HG03280 (cell line): ENCODE data around the gene HERC2.
"Not testable (repeated sequence)": the region's sequence is repeated elsewhere in the genome, so short reads cannot be mapped to it uniquely, and the experiment has no call there.

Source experiments
- ATAC-seq: cut with Tn5 transposase; IDR thresholded peaks from one replicate; pipeline ENCODE4 v1.9.1; 2021; ENCODE audit warnings: mild to moderate bottlenecking, moderate library complexity; ENCODE audit not compliant: unreplicated experiment

The HERC2 gene

DNA sequence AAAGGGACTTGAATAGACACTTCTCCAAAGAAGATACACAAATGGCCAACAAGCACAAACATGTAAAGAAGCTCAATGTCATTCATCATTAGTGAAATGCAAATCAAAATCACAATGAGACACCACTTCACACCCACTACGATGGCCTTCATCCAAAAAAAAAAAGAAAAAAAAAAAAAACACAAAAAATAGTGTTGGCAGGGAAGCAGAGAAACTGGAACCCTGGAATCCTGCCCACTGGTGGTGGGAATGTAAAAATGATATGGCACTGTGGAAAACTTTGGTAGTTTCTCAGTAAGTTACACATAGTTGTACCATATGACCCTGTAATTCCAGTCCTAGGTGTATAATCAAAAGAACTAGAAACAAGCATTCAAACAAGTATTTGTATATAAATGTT lies 94.7 kb downstream of the HERC2 start:
- not testable (repeated sequence) for ATAC-seq

DNA sequence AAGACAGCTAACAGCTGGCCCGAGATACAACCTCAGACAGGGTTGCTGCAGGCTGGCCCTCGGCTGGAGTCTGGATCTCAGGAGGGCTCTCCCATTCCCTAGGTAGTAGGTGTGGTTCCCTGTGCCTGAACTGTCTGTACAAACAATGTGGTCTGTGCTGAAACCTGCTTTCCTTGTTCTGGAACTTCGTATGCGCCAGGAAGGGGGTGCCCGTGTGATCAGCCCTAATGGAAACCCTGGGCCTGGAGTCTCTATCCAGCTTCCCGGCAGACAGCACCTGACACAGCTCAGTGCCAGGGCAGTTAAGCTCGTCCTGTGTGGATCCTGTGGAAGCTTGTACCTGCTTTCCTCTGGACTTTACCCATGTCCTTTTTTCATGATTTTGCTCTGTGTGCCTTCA lies 99.4 kb downstream of the HERC2 start:
- ATAC-seq: not testable (repeated sequence)

DNA sequence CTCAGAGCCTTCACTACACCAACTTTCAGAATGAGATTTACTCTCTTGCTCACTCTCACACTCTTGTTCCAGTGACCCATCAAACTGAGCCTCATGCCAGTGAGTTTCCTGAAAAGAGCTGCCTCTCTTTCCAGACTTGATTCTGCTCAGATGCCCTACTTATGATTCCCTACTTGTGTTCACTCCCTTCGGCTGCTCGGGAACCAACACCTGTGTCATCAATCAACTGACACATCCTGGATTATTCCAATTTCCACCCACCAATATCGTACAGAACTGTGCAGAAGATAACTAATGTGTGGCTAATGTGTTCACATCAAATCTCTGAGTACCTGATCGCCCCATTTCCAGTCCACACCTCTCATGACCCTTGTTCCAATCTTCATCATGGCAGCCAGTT lies 100.3 kb downstream of the HERC2 start:
- ATAC-seq: not testable (repeated sequence)

DNA sequence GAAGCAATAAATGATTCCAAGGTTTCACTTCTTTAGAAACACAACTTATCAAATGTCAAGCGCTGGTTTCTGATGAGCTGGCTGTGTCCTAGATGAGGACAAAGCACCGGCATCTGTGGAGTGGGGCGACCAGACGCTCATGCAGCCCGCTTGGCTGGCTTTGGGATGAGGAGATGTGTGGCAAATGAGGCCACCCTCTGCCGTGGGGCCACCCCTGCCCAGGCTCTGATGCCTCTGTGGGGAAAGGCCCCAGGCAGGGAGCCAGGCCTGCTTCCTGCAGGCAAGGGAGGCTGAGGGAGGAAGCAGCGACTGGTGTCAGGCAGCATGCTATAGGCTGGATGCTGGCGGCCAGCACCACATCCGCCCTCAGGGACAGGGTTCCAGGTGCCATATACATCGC lies 102.9 kb downstream of the HERC2 start:
- ATAC-seq: no peak

DNA sequence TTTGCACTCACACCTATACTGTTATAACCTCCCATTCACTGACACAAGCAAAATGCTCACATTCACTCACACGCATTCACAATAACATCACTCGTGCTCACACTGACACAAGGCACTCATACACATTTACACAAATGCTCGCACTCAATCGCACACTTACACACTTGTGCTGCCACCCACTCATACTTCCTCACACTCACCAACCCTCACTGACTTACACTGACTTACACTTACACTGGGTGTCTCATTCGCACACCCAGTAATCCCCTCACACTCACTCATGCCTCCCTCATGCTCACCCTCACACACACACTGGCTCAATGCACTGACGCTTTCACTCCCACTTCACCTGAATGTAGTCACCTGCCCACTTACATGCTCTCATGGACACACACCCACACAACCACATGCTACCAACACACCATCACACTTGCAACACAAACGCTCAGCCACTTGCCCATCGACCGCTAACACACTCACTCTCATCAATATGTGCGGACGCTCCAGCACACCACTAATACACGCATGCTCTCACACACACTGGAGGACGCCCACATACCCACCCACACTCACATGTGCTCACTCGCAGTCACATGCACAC lies 104.9 kb downstream of the HERC2 start:
- ATAC-seq: not testable (repeated sequence)

DNA sequence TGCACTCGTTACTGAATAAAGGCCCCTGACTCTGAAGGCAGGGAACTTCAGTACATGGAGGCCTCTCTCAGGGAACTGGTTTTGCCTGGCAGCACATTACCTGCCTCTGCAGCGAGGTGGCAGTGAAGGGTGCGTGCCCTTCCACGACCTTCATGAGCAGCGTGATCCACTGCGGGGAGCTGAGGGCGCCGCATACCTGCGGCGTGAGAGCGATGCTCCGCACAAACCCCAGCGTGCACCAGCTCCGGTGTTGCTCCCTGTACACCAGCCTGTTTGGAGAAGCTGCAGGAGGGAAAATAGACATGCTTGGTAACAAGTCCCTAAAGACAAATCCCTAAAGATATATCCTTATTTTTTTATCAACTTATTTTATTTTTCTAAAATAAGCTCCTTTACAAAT lies 106.5 kb downstream of the HERC2 start:
- not testable (repeated sequence) for ATAC-seq

DNA sequence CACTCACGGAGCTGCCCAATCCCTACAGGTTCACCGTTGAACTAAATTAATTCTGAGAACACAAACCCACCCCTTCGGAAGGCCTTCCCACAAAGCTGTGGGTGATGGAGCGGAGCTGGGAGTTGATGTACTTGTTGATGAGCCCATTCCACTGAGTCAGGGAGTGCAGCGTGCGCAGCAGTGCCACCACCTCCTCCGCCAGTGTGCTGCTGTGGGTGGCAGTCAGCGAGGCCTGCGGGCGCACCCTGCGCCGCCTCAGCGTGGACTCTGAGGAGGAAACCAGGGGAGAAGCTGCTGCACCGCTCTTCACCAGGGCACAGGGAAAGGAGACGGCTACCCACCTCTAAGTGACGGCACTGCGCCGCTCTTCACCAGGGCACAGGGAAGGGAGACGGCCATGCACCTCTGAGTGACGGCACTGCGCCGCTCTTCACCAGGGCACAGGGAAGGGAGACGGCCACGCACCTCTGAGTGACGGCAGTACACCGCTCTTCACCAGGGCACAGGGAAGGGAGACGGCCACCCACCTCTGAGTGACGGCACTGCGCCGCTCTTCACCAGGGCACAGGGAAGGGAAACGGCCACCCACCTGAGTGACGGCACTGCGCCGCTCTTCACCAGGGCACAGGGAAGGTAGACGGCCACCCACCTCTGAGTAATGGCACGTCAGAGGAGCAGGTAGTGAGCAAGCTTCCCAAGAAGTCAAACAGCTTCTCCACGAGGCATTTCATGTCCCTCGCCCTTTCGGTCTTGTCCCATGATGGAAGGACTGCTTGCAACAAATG lies 107.8 kb downstream of the HERC2 start:
- not testable (repeated sequence) for ATAC-seq

DNA sequence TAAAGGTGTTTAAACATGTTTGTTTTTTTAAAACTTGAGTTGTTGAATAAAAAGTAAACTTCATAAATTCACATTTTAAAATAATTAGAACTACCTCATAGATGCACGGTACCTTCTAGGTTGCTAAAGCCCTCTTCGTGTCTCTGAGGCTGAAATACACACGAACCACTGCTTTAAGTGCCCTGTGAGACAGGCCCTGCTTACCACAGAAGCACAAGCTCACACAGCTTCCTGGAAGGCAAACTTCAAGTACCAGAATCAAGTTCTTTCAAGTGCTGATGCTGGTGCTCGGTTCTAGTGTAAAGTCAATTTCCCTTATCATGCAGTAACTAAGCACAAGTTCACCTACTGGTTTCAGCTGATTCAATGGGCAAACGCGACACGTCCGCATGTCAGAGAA lies 108.6 kb downstream of the HERC2 start:
- not testable (repeated sequence) for ATAC-seq

DNA sequence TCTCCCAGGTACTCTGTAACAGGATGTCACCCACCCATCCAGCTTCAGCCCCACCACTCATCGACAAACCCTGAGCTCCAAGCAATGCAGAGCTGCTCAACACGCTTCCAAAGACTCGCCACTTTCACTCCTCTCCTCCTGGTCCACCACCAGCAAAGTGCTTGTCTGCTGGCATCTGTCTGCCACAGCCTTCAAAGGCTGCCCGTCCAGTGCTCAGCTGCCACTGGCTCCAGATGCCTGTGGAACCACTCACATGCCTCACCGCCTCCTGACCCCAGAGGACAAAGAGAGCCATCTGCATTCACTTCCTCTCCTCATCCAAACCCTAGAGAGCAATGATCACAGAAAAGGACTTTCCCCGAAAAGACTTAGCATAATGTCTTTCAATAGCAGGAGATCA lies 113.4 kb downstream of the HERC2 start:
- ATAC-seq: no peak

DNA sequence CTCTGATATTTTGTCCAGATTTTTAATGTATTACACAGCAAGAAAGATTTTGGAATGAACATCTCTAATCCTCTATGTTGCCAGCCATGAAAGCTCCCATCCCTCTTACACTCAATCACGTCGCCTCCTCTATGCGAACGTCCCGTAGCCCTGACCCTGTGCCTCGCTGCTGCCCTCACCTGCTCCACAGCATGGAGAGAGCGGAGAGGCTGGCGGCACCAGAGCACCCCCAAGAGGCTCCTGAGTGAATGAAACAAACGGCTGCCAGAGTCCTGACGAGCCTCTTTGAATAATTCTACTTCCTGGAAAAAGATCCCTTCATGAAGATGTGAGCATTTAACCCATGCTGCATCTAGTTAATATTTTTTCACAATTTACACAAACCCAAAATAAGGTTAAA lies 116.3 kb downstream of the HERC2 start:
- ATAC-seq: not testable (repeated sequence)

DNA sequence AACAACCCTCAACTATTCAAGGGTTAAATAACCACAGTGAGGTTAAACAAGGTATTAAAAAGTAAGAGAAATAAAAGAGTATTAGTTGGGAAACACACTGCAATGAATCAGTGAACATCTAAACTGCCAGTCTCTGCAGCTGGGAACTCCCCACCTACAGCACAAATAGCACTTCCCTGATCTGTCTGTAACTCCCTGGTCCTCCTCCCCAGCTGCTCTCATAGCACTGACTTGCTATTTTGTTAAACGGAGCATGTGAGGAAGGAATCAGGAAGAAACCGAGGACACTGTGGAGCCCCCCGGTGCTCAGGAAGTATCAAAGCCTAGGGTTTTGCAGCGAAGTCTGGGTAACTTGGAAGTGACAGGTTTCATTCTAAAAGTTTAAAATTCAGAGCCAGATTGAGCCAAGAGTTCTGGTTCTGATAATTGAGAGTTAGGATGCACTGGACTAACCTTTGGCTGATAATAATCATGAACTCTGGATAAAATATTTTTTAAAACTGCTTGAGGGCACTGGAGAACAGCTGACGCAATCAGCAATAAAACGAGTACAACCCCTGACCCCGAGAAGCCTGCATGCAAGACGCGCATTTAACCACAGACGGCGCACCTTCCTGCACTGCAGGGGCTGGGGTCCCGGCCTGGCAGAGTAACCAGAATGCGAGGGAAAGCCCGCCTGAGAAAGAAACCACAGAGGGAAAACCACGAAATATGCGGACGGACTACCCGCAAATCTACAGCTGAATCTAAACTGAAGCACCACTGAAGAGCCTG lies 118.7 kb downstream of the HERC2 start:
- ATAC-seq: not testable (repeated sequence)

DNA sequence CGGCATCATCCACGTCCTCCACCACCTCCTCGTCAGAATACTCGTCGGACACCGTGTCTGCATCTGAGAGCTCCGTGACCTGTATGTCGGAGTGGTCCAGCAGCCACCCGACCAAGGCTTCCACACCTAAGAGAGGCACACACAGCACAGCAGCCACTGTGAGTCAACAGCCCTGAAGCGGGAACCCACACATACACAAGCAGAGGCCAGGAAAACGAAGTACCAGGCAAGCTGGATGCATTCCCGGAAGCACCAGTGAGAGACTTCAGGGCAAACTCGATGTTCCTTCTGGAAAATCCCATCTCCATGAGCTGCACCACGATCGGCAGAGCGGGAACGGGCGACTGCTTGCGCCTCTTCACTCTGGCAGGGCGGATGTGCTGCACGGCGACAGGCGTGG lies 119.9 kb downstream of the HERC2 start:
- ATAC-seq: not testable (repeated sequence)

DNA sequence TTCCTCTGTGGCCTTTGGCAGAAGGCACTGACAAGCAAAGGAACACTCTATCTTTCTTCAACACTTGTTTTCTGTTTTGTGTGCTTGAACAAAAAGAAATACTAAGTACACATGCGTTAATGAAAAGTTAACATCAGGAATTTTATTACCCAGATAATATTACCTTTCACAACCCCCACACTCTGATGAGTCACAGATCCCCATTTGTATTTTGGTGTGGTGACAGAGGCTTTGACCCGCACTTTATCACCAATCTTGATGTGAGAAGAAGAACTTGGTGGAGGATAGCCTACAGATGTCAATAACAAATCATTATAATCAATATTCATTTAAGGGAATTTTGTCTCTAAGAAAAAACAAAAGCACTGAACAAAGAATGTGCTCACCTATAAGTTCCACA lies 123.8 kb downstream of the HERC2 start:
- not testable (repeated sequence) for ATAC-seq

DNA sequence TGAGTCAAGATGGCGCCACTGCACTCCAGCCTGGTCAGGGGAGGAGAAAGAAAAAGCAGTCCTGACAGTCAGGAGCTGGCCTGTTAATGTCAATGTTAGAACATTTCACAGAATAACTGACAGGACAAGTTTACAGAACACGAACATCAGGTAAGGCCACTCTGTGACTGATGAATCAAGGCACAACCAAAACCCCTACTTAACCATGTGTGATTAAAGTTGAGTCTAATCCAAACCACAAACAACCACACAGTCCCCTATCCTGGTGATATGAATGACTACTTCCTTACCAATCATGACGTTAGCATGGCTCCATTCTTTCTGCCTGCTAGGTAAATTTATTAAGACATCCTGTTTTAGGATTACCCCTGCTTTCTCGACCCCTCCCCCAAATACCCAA lies 124.3 kb downstream of the HERC2 start:
- ATAC-seq: not testable (repeated sequence)

DNA sequence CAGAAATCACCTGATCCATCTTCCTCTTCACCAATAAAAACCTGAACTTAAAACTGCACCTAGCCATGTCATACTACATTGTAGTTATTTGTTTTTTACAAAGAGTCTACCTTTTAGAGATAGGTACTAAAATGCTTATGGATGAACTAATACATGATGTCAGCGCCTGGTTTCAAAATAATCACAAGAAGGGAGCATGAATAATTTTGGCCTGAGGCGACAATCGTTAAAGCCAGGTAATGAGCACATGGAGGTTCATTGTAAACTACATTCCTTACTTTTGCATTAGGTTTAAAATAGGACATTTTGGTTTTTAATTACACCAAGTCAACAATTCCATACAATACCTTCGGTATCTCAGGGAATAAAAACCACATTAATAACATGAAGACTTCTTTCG lies 125.4 kb downstream of the HERC2 start:
- not testable (repeated sequence) for ATAC-seq

DNA sequence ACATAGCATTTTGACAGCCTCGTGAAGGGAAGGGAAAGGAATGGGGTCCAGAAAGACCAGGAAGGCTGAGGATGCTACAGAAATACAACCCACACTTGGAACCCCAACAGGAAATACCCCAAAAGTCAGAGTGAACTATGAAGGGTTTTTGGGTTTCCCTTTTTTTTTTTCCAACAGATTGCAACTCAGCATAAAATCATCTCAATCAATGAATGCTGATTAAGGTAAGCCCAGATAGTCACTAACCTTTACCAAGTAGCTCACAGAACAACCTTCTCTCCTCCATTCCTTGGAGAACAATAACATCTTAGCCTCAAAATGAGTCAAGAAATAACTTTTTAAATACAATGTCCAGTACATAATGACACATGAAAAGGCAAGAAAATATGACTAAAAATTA lies 129.2 kb downstream of the HERC2 start:
- no peak for ATAC-seq

DNA sequence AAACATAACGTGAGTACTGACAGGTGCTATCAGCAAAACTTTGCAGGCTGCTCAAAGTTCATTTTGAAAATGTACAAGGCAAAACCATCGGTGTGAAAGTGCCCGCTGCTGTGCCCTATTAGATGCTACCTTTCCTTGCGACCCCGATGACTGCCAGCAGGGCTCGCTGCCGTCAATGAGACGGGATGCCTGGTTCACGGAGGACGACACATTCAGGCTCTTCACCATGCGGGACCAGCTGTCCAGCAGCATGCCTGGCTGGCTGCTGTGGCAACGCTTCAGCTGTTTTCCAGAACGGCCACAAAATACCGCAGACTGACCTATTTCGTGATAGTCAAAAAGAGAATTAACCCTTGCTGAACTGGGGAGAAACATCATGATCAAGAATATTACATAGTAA lies 130.1 kb downstream of the HERC2 start:
- no peak for ATAC-seq

DNA sequence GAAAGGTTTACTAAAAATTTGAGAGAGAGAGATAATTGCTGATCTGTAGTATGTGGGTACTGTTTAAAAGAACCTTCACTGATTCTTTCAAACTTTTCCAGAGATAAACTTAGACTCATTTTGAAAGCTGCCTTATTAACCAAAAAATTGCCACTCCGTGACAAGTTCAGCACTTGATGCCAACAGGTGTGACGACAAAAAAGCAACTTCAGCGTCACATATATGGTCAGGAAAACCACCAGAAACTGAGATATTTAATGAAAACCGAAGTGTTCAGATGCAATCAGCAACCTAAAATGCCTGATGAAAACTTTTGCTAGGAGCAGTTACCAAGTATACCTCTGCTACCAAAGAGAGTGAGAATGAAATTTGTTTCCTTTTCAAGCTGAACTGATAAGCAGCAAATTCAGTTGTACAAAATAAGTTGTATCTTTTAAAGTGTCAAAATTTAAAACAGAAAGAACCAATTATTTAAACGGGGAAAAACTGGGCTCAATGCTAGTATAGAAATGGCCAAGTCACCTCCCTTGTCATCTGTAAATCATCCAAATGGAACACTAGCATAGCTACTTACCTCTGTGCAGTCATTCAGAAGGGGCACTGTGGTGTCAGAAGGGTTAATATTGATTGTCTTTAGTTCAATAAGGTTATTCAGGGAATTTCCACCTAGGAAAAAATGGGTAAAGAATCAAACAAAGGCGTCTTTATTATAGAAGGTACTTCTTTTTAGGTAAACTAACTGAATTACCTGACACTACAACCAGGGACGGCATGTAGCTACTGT lies 131.4 kb downstream of the HERC2 start:
- no peak for ATAC-seq

DNA sequence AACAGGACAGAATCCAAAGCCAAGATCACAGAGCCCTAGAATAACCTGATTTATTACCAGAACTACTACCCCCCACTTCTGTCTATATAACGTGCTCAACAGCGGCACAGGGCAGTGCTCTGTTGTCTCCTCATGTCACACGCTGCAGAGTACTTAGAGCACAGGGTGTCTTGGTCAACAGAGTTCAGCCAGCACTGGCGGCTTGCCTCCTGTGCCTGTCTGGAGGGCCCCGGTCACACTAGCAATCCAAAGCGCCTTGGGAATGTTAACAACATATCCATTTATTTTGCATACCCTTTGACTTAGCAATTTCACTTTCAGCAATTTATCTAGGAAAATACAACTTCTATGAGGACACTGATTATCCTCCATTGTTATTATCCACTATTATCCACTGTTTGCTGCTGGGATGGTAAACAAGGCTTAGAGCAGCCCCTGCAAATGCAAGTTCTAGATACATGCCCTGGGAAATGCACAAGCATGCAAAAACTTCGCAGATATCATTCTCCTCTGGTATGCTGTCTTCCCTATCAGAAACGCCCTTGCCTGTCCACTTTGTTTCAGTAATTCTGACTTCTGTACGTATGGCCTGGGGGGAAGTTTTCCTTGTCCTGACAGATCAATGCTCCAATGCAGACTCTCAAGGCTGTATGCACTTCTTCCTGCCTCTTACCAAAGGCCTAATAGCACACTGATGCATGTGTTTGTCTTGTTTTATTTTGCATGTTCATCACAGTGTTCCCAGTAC lies 136.7 kb downstream of the HERC2 start:
- ATAC-seq: no peak

DNA sequence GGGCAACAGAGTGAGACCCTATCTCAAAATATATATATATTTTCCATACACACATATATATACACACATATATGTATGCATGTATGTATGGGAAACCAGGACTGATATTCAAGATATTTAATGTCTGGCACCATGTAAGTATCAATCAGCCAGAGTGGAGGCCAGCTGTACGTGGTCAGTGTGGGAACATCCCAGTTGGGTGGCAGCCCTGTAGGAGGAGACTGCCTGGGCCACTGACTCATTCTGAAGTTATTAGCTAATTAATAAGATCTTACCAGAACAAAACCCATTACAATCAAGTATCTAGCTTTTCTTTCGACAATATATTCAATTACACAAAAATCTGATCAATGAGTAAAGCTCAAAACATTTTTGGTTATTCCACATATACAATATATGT lies 137.8 kb downstream of the HERC2 start:
- ATAC-seq: no peak
